Islet of Langerhans (tissue), 1 donor: Measurements from ENCODE around the gene DENND1A.
"Not testable (repeated sequence)": the region's sequence is repeated elsewhere in the genome, so short reads cannot be mapped to it uniquely, and the experiment has no call there.

Source experiments
- FAIRE-seq: peaks from one replicate; lab custom pipeline; 2011; peaks lifted over from hg19 to GRCh38; lab: Jason Lieb, UNC

The DENND1A gene

GRCh38 chr9:123408313-123409262, 521.3 kb downstream of the DENND1A start:
- FAIRE-seq = no peak

- no peak for FAIRE-seq
Observed at GRCh38 chr9:123407217-123407851, 522.6 kb downstream of the DENND1A start.

GRCh38 chr9:123406691-123407216, 523.2 kb downstream of the DENND1A start:
- no peak for FAIRE-seq

- no peak for FAIRE-seq
Observed at GRCh38 chr9:123406016-123406415, 523.9 kb downstream of the DENND1A start.

GRCh38 chr9:123402981-123403509, 526.9 kb downstream of the DENND1A start:
- FAIRE-seq = no peak

GRCh38 chr9:123401879-123402513, 527.9 kb downstream of the DENND1A start:
- FAIRE-seq = no peak

GRCh38 chr9:123400926-123401503, 528.9 kb downstream of the DENND1A start:
- no peak for FAIRE-seq

- no peak for FAIRE-seq
Observed at GRCh38 chr9:123399803-123400378, 530.0 kb downstream of the DENND1A start.

- FAIRE-seq = not testable (repeated sequence)
Observed at GRCh38 chr9:123398938-123399337, 531.0 kb downstream of the DENND1A start.

- no peak for FAIRE-seq
Observed at GRCh38 chr9:123397975-123398374, 532.0 kb downstream of the DENND1A start.

GRCh38 chr9:123395689-123396511, 534.0 kb downstream of the DENND1A start:
- FAIRE-seq = no peak

- FAIRE-seq = no peak
Observed at GRCh38 chr9:123395276-123395688, 534.6 kb downstream of the DENND1A start.

- FAIRE-seq = no peak
Observed at GRCh38 chr9:123394291-123395235, 535.4 kb downstream of the DENND1A start.

- no peak for FAIRE-seq
Observed at GRCh38 chr9:123392802-123393201, 537.1 kb downstream of the DENND1A start.

- no peak for FAIRE-seq
Observed at GRCh38 chr9:123391946-123392345, 538.0 kb downstream of the DENND1A start.

- no peak for FAIRE-seq
Observed at GRCh38 chr9:123391233-123391632, 538.7 kb downstream of the DENND1A start.

- FAIRE-seq = no peak
Observed at GRCh38 chr9:123390337-123391135, 539.4 kb downstream of the DENND1A start.

- FAIRE-seq = no peak
Observed at GRCh38 chr9:123389698-123390097, 540.2 kb downstream of the DENND1A start.

GRCh38 chr9:123389070-123389469, 540.9 kb downstream of the DENND1A start:
- FAIRE-seq = no peak
